Kidney glomerular epithelial cell (primary cell): ENCODE results near the gene PIK3CD.

Experiments used
- DNase-seq: peaks from one replicate; lab custom pipeline; 2025; lab: John Stamatoyannopoulos, UW

PIK3CD gene

GRCh38 chr1:9774712-9775679 lies 123.5 kb downstream of the PIK3CD start:
- no peak for DNase-seq

GRCh38 chr1:9776685-9777084 lies 125.2 kb downstream of the PIK3CD start:
- no peak for DNase-seq
